HG03060 (cell line): ENCODE data around the gene SULT2B1.

Experiments used
- ATAC-seq: cut with Tn5 transposase; IDR thresholded peaks from one replicate; pipeline ENCODE4 v1.9.1; 2021; ENCODE audit warnings: low read depth, moderate number of reproducible peaks; ENCODE audit not compliant: unreplicated experiment

SULT2B1 gene

GRCh38 chr19:48598996-48599700 is 47.2 kb downstream of the SULT2B1 start:
- ATAC-seq = no peak

GRCh38 chr19:48600679-48601417 is 48.9 kb downstream of the SULT2B1 start:
- no peak for ATAC-seq

GRCh38 chr19:48603001-48603400 is 51.0 kb downstream of the SULT2B1 start:
- no peak for ATAC-seq

GRCh38 chr19:48603449-48603848 is 51.5 kb downstream of the SULT2B1 start:
- ATAC-seq = no peak

- no peak for ATAC-seq
Measured at GRCh38 chr19:48603850-48604249, 51.9 kb downstream of the SULT2B1 start.

GRCh38 chr19:48606463-48607358 is 54.7 kb downstream of the SULT2B1 start, which contains the start of gene SPACA4:
SPACA4 (plus strand) TSS chr19:48606742; CDS start chr19:48606979, 237 bp downstream.
- ATAC-seq = no peak

GRCh38 chr19:48607359-48607755 is 55.4 kb downstream of the SULT2B1 start:
- ATAC-seq = no peak

- ATAC-seq = no peak
Measured at GRCh38 chr19:48608798-48609263, 56.9 kb downstream of the SULT2B1 start.

GRCh38 chr19:48609571-48610108 is 57.7 kb downstream of the SULT2B1 start:
- ATAC-seq = no peak

GRCh38 chr19:48611872-48612271 is 59.9 kb downstream of the SULT2B1 start:
- ATAC-seq = no peak

- ATAC-seq = no peak
Measured at GRCh38 chr19:48613024-48613851, 61.3 kb downstream of the SULT2B1 start.

GRCh38 chr19:48613852-48614435 is 62.0 kb downstream of the SULT2B1 start:
- no peak for ATAC-seq

GRCh38 chr19:48614436-48615230 is 62.7 kb downstream of the SULT2B1 start, which contains the start of gene FAM83E:
FAM83E (minus strand) TSS chr19:48615076; CDS start chr19:48613372, 1,704 bp downstream.
- ATAC-seq = no peak

- ATAC-seq = no peak
Measured at GRCh38 chr19:48615231-48616040, 63.5 kb downstream of the SULT2B1 start.

- no peak for ATAC-seq
Measured at GRCh38 chr19:48616041-48616436, 64.1 kb downstream of the SULT2B1 start.

GRCh38 chr19:48616491-48617056 is 64.6 kb downstream of the SULT2B1 start:
- no peak for ATAC-seq
